Subcutaneous abdominal adipose tissue (tissue), 5 donors: ENCODE measurements around the gene MCC.

ENCODE experiments used
- H3K27ac ChIP-seq: one replicate; pipeline ENCODE4 v1.7.0; 2013; ENCODE audit warnings: low read depth, mild to moderate bottlenecking, inconsistent platforms, low read length, moderate library complexity
- H3K27me3 ChIP-seq, 5 donors: one replicate each; pipeline ENCODE4 v1.7.0; 2013; ENCODE audit warnings: low read length in 5 of 5, inconsistent platforms in 1 of 5; ENCODE audit not compliant: control insufficient read depth in 5 of 5, insufficient read depth in 4 of 5
- H3K36me3 ChIP-seq, 5 donors: one replicate each; pipeline ENCODE4 v1.7.0; 2013; ENCODE audit warnings: low read length in 5 of 5; ENCODE audit not compliant: control insufficient read depth in 5 of 5, insufficient read depth in 5 of 5
- H3K4me1 ChIP-seq, 5 donors: one replicate each; pipeline ENCODE4 v1.7.0; 2013; ENCODE audit warnings: low read length in 5 of 5, mild to moderate bottlenecking in 3 of 5, moderate library complexity in 1 of 5; ENCODE audit not compliant: control insufficient read depth in 5 of 5, insufficient read depth in 5 of 5
- H3K4me3 ChIP-seq, 5 donors: one replicate each; pipeline ENCODE4 v1.7.0; 2013; ENCODE audit warnings: low read length in 5 of 5, low read depth in 1 of 5
- H3K9ac ChIP-seq, 5 donors: one replicate each; pipeline ENCODE4 v1.7.0; 2013; ENCODE audit warnings: low read length in 5 of 5, mild to moderate bottlenecking in 4 of 5, moderate library complexity in 3 of 5
- H3K9me3 ChIP-seq, 5 donors: one replicate each; pipeline ENCODE4 v1.7.0; 2013; ENCODE audit warnings: low read length in 5 of 5; ENCODE audit not compliant: control insufficient read depth in 5 of 5
- donor health status: healthy.
- donor health status: healthy.
- donor health status: healthy.
- donor health status: healthy.
- donor health status: healthy.

Gene MCC

GRCh38 chr5:113183694-113184093 lies 304.6 kb downstream of the MCC start:
- Histone ChIP-seq H3K9me3 (no peaks in the 10 kb centered on the region), H3K36me3 (no peaks in the 10 kb centered on the region), H3K27me3 (no peaks in the 10 kb centered on the region), H3K4me3 (no peak overlapping the region), H3K4me1 (peaks cover 0 to 22% (median 2%) of the 10 kb centered on the region in 5 donors), H3K9ac (no peak overlapping the region), H3K27ac (no peak overlapping the region)

DNA sequence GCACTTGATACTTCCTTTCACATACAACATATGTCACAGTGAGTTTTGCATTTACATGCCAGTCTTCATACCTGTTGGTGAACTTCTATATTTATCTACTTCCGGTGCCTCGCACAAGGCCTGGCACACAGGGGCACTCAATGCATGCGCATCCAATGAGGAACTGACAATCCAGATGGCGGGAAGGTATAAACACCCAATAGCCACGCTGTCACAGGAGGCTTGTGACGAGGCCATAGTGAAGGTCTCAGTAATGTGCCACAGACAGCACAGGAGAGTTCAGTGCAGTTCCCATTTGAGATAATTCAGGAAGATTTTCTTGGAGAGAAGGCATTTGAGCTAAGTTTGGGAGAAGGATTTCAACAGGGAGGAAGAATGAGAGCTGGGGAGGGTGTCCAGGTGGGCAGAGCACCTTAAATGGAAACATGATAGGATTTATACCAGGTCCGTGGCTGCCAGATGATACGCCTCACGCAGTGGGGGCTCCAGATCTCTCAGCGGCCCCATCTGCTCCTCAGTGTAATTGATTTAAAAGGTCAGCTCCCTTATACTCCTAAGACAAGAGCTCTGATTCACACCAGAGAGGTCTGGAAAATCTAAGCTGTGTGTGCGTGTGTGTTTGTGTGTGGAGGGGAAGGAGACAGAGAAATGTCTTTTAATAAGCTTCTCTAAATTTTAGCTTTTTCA lies 305.5 kb downstream of the MCC start:
- Histone ChIP-seq H3K27me3 (no peaks in the 10 kb centered on the region), H3K4me3 (no peak overlapping the region), H3K27ac (no peak overlapping the region), H3K4me1 (peaks cover 0 to 22% (median 2%) of the 10 kb centered on the region in 5 donors), H3K36me3 (no peaks in the 10 kb centered on the region), H3K9ac (no peak overlapping the region), H3K9me3 (no peaks in the 10 kb centered on the region)

- Histone ChIP-seq H3K27ac (no peak overlapping the region), H3K4me3 (no peak overlapping the region), H3K27me3 (no peaks in the 10 kb centered on the region), H3K36me3 (no peaks in the 10 kb centered on the region), H3K9ac (no peak overlapping the region), H3K9me3 (no peaks in the 10 kb centered on the region), H3K4me1 (peaks cover 0 to 21% (median 2%) of the 10 kb centered on the region in 5 donors)
Measured at GRCh38 chr5:113181853-113182490, 306.3 kb downstream of the MCC start.

- no peak overlapping the region for H3K27ac ChIP-seq
- H3K9me3 ChIP-seq = no peaks in the 10 kb centered on the region
- H3K4me1 ChIP-seq = peaks cover 0 to 21% (median 7%) of the 10 kb centered on the region in 5 donors
- no peaks in the 10 kb centered on the region for H3K36me3 ChIP-seq
- no peaks in the 10 kb centered on the region for H3K27me3 ChIP-seq
- no peak overlapping the region for H3K4me3 ChIP-seq
- H3K9ac ChIP-seq = no peak overlapping the region
Measured at GRCh38 chr5:113181409-113181808, 306.8 kb downstream of the MCC start.

GRCh38 chr5:113179156-113179555 lies 309.1 kb downstream of the MCC start:
- Histone ChIP-seq H3K4me1 (peaks cover 0 to 23% (median 14%) of the 10 kb centered on the region in 5 donors), H3K9me3 (no peaks in the 10 kb centered on the region), H3K9ac (no peak overlapping the region), H3K27ac (no peak overlapping the region), H3K4me3 (no peak overlapping the region), H3K36me3 (no peaks in the 10 kb centered on the region), H3K27me3 (no peaks in the 10 kb centered on the region)

GRCh38 chr5:113178073-113178779 lies 310.0 kb downstream of the MCC start:
- Histone ChIP-seq H3K36me3 (no peaks in the 10 kb centered on the region), H3K27ac (no peak overlapping the region), H3K4me3 (no peak overlapping the region), H3K9me3 (no peaks in the 10 kb centered on the region), H3K27me3 (no peaks in the 10 kb centered on the region), H3K9ac (no peak overlapping the region), H3K4me1 (peaks cover 0 to 23% (median 14%) of the 10 kb centered on the region in 5 donors)

GRCh38 chr5:113177225-113177624 lies 311.0 kb downstream of the MCC start:
- no peaks in the 10 kb centered on the region for H3K9me3 ChIP-seq
- no peak overlapping the region for H3K27ac ChIP-seq
- no peak overlapping the region for H3K4me3 ChIP-seq
- no peaks in the 10 kb centered on the region for H3K36me3 ChIP-seq
- no peak overlapping the region for H3K9ac ChIP-seq
- no peaks in the 10 kb centered on the region for H3K27me3 ChIP-seq
- H3K4me1 ChIP-seq = peaks cover 0 to 23% (median 14%) of the 10 kb centered on the region in 5 donors

DNA sequence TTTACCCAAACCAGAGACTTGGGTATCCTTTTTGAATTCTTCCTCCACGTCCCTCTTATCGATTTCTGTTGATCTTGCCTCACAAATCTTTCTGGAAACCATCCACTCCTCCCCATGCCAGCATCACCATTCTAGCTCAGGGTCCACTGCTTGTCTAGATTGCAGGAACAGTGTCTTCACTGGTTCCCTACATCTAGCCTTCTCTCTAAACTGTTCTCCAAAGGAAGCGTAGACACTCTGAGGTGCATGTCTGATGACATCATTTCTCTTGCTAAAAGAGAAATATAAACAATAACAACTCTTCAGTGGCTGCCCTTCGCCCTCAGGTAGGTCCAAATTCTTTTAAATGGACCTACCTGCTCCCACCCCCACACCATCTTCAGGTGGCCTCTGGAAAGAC lies 311.5 kb downstream of the MCC start:
- Histone ChIP-seq H3K27ac (no peak overlapping the region), H3K27me3 (no peaks in the 10 kb centered on the region), H3K9ac (no peak overlapping the region), H3K9me3 (no peaks in the 10 kb centered on the region), H3K4me1 (peaks cover 0 to 21% (median 12%) of the 10 kb centered on the region in 5 donors), H3K36me3 (no peaks in the 10 kb centered on the region), H3K4me3 (no peak overlapping the region)

GRCh38 chr5:113176196-113176595 lies 312.1 kb downstream of the MCC start:
- no peaks in the 10 kb centered on the region for H3K27me3 ChIP-seq
- H3K27ac ChIP-seq = no peak overlapping the region
- H3K4me3 ChIP-seq = no peak overlapping the region
- H3K9me3 ChIP-seq = no peaks in the 10 kb centered on the region
- H3K36me3 ChIP-seq = no peaks in the 10 kb centered on the region
- H3K4me1 ChIP-seq = peaks cover 0 to 17% (median 11%) of the 10 kb centered on the region in 5 donors
- H3K9ac ChIP-seq = no peak overlapping the region

DNA sequence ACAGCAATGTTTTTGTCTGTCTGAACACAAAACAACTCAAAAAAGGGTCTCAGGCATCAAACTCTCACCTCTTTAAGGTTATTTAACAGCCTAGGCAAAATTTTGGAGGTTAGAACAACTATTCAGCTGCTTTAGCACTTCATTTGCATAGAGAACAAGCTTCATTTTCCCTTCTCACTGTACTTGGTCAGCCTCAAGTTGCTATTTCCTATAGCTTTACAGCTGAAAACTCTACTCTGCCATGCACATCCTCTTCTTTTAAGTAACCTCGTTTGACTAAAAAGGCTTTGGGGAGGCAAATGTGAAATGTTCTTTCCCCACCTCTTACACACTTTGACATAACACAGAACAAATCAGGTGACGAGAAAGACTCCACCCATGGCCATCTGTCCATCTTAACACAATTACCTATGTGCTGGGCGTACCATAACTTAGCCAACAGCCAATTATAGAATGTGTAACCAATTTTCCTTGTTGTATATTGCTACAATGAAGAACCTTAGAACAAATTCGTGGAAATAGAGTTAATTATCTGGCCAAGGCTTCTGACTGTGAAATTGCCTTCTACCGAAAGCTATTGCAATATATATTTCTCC lies 315.9 kb downstream of the MCC start:
- no peaks in the 10 kb centered on the region for H3K9me3 ChIP-seq
- H3K9ac ChIP-seq = peak overlapping the region in 1 of 5 donors; percentile 11
- peaks cover 0 to 18% (median 11%) of the 10 kb centered on the region in 5 donors for H3K4me1 ChIP-seq
- no peak overlapping the region for H3K27ac ChIP-seq
- H3K4me3 ChIP-seq = no peak overlapping the region
- no peaks in the 10 kb centered on the region for H3K36me3 ChIP-seq
- H3K27me3 ChIP-seq = no peaks in the 10 kb centered on the region
